K562 (cell line): ENCODE measurements around the gene ATP5F1D. TPM values are rescaled to one million over a fixed set of nuclear protein-coding genes. Genes with fewer than 3 reads are reported as not detected.
A peak's percentile ranks its signal among the peaks of the same experiment; 100 is the strongest.

Source experiments
- BRD9 ChIP-seq: fragments of 450-650 bp; IDR thresholded peaks from 2 replicates; pipeline ENCODE4 v1.6.1; 2018; ENCODE audit warnings: low read depth; ENCODE audit not compliant: partially characterized antibody
- CBX5 ChIP-seq: IDR thresholded peaks from 2 replicates; pipeline ENCODE4 v1.6.1; 2014; ENCODE audit warnings: low read depth, borderline replicate concordance
- EP400 ChIP-seq: fragments of 450-650 bp; IDR thresholded peaks from 2 replicates; pipeline ENCODE4 v1.6.1; 2017; ENCODE audit warnings: antibody characterized with exemption, mild to moderate bottlenecking, moderate library complexity
- HDAC2 ChIP-seq: fragments of 450-650 bp; IDR thresholded peaks from 2 replicates; pipeline ENCODE4 v1.6.1; 2016; ENCODE audit warnings: mild to moderate bottlenecking
- LCOR ChIP-seq: sonication (generic); formaldehyde crosslinking; IDR thresholded peaks from 2 replicates; pipeline ENCODE4 v1.8.0; 2022; ENCODE audit warnings: mild to moderate bottlenecking, missing genetic modification reagents
- MYC ChIP-seq, 2 experiments: fragments of 250-450 bp in 1 of 2; sonication (Bioruptor Pico) in 1 of 2; IDR thresholded peaks; 2 replicates each; pipeline versions ENCODE4 v1.5.1 to v1.6.1; 2012 to 2021; ENCODE audit warnings: low read depth in 2 of 2, borderline replicate concordance in 1 of 2, improper control_type of control experiment in 1 of 2, low read length in 1 of 2, mild to moderate bottlenecking in 1 of 2, moderate library complexity in 1 of 2
- NFE2 ChIP-seq: IDR thresholded peaks from 2 replicates; pipeline ENCODE4 v1.6.1; 2014; ENCODE audit warnings: antibody characterized with exemption, low read depth
- NR4A1 ChIP-seq, 2 experiments: fragments of 250-450 bp in 1 of 2; fragments of 450-650 bp in 1 of 2; sonication (Bioruptor Pico) in 1 of 2; IDR thresholded peaks; 2 replicates each; pipeline versions ENCODE4 v1.4.0 to v1.6.1; 2016 to 2020; ENCODE audit warnings: mild to moderate bottlenecking in 2 of 2, missing compliant biosample characterization in 1 of 2, missing genetic modification characterization in 1 of 2, moderate library complexity in 1 of 2
- POLR2A ChIP-seq: fragments of 450-650 bp; conservative IDR thresholded peaks from 2 replicates; pipeline ENCODE4 v1.6.1; 2016
- POLR2H ChIP-seq: IDR thresholded peaks from 2 replicates; pipeline ENCODE4 v1.6.1; 2016; ENCODE audit warnings: missing genetic modification characterization, low read depth, mild to moderate bottlenecking, control low read depth, missing compliant biosample characterization, moderate library complexity
- SRF ChIP-seq, 2 experiments: fragments of 250-450, 450-650 bp in 1 of 2; sonication (Bioruptor Pico) in 1 of 2; sonication (generic) in 1 of 2; formaldehyde crosslinking; IDR thresholded peaks; 2 replicates each; pipeline versions ENCODE4 v1.5.0 to v1.5.1; 2020 to 2022; ENCODE audit warnings: mild to moderate bottlenecking in 1 of 2, missing genetic modification reagents in 1 of 2
- TCF7 ChIP-seq: sonication (generic); IDR thresholded peaks from 2 replicates; pipeline ENCODE4 v1.6.1; 2016; ENCODE audit warnings: antibody characterized with exemption, borderline replicate concordance
- TRIM28 ChIP-seq: fragments of 450-650 bp; IDR thresholded peaks from 2 replicates; pipeline ENCODE4 v1.6.1; 2017
- ZBTB1 ChIP-seq: sonication (generic); formaldehyde crosslinking; IDR thresholded peaks from 2 replicates; pipeline ENCODE4 v1.8.1; 2023; ENCODE audit warnings: missing genetic modification reagents, low read depth, mild to moderate bottlenecking, borderline replicate concordance
- ZNF263 ChIP-seq: sonication (generic); formaldehyde crosslinking; IDR thresholded peaks from 2 replicates; pipeline ENCODE4 v1.8.0; 2022; ENCODE audit warnings: mild to moderate bottlenecking, missing genetic modification reagents, borderline replicate concordance
- polyA plus RNA-seq, 8 experiments: library from polyadenylated mRNA; depleted of rRNA in 4 of 8; stranded (reverse) in 5 of 8; unstranded in 3 of 8; fragments of >200 nt; fragmentation: Nextera tagmentation in 2 of 8; fragmentation: Illumina TruSeq in 1 of 8; extraction: Ambion mirVana in 2 of 8; extraction: Trizol in 1 of 8; gene quantifications; 2 replicates each; pipeline versions ENCODE4 v1.2.1 to v1.2.3, GENCODE V29; 2011 to 2014; ENCODE audit warnings: inconsistent platforms in 1 of 8, missing spikeins in 1 of 8
- total RNA-seq, 7 experiments: library from RNA; depleted of rRNA in 6 of 7; stranded (reverse); fragments of >200 nt in 6 of 7; fragmentation: Illumina TruSeq in 2 of 7; extraction: Trizol in 2 of 7; gene quantifications; 2 replicates each; pipeline versions ENCODE4 v1.2.1 to v1.2.3, GENCODE V29; 2011 to 2021; ENCODE audit warnings: low replicate concordance in 1 of 7
- TF ChIP-seq, protein P1 (sequence below): fragments of 450-650 bp; formaldehyde crosslinking; IDR thresholded peaks from 2 replicates; pipeline ENCODE4 v1.4.0; 2022; ENCODE audit warnings: missing genetic modification characterization
- TF ChIP-seq, protein P2 (sequence below): sonication (generic); formaldehyde crosslinking; IDR thresholded peaks from 2 replicates; pipeline ENCODE4 v1.9.0; 2022; ENCODE audit warnings: mild to moderate bottlenecking, missing genetic modification reagents

ATP5F1D gene
- total and polyA plus RNA-seq, 9 of the 15 experiments (the other 6 are each of a cell fraction or from before 2014, with no cell fraction given): 3.9 to 409 (median 36.8) TPM

DNA sequence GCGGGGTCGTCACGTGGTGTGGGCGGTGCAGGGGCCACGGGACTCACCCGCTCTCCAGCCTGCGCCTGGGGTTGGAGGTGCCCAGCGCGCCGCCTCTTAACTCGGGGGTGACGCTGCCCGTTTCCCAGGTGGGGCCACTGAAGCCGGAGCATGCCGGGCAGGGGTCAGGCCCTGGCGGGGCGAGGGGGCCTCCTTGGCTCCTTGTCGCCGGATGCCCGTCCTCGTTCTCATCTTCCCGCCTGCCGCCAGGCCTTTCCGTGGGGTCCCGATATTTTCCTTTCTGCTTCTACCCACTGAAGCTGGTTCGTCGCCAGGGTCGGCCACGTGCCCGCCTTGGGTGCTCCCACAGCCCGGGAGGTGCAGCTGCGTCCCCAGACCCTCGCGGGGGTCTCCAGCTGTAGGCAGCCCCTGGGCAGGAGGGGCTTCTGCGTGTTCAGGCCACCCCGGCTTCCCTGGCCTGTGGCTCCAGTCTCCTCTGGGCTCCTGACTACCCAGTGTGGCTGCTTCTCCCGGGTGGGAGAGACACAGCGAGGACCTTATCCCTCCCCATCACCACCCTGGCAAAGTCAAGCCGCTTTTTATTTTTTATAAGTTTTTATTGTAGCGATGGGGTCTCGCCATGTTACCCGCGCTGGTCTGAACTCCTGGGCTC lies 34.6 kb downstream of the ATP5F1D start (continued):
- TF ChIP-seq MYC (IDR thresholded peaks at IDR 0.05; ENCODE audit: low read depth, low read length) (no peak), MYC (CRISPR knock-in tag; IDR thresholded peaks at IDR 0.05; ENCODE audit: borderline replicate concordance, low read depth) (peak; percentile 89; the same call in 1 of the 2 replicates), SRF (CRISPR knock-in tag; IDR thresholded peaks at IDR 0.05) (no peak), LCOR (0 out of 2 replicates have a peak, but pooled peaks have one; percentile 61), CBX5 (no peak), BRD9 (no peak), ZBTB1 (CRISPR knock-in tag) (peak; percentile 79), NR4A1 (CRISPR knock-in tag; IDR thresholded peaks at IDR 0.05) (peak; percentile 82; the same call in 1 of the 2 replicates), NR4A1 (tag; IDR thresholded peaks at IDR 0.05) (no peak), TRIM28 (no peak), EP400 (peak; percentile 52; the same call in 1 of the 2 replicates), TCF7 (no peak), HDAC2 (peak; percentile 58; the same call in 1 of the 2 replicates), ZNF263 (CRISPR knock-in tag) (0 out of 2 replicates have a peak, but pooled peaks have one; percentile 53), POLR2H (tag) (no peak), POLR2A (peak; percentile 48), NFE2 (0 out of 2 replicates have a peak, but pooled peaks have one; percentile 2)
- TF ChIP-seq, protein P1, sequence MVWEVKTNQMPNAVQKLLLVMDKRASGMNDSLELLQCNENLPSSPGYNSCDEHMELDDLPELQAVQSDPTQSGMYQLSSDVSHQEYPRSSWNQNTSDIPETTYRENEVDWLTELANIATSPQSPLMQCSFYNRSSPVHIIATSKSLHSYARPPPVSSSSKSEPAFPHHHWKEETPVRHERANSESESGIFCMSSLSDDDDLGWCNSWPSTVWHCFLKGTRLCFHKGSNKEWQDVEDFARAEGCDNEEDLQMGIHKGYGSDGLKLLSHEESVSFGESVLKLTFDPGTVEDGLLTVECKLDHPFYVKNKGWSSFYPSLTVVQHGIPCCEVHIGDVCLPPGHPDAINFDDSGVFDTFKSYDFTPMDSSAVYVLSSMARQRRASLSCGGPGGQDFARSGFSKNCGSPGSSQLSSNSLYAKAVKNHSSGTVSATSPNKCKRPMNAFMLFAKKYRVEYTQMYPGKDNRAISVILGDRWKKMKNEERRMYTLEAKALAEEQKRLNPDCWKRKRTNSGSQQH: 0 out of 2 replicates have a peak, but pooled peaks have one; percentile 7
- TF ChIP-seq, protein P2, sequence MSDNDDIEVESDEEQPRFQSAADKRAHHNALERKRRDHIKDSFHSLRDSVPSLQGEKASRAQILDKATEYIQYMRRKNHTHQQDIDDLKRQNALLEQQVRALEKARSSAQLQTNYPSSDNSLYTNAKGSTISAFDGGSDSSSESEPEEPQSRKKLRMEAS (CRISPR knock-in tag): peak; percentile 76
